Suprapubic skin (tissue), 3 donors: ENCODE results near the gene PPIE.

Experiments
- CTCF ChIP-seq, 2 donors: fragments of 200-600 bp in 1 of 2; fragments of 450-650 bp in 1 of 2; sonication (generic) in 1 of 2; IDR thresholded peaks; one replicate each; pipeline ENCODE4 v1.5.1; 2016 to 2019; ENCODE audit warnings: antibody characterized with exemption in 2 of 2, mild to moderate bottlenecking in 1 of 2, moderate library complexity in 1 of 2
- POLR2AphosphoS5 ChIP-seq, 3 donors: sonication (generic); formaldehyde crosslinking; IDR thresholded peaks; one replicate each; pipeline ENCODE4 v1.6.1; 2017; ENCODE audit warnings: antibody characterized with exemption in 3 of 3

GRCh38 chr1:39758556-39759435 is 20.1 kb downstream of the PPIE start:
- TF ChIP-seq CTCF (IDR thresholded peaks at IDR 0.05) = no peak
- no peak for TF ChIP-seq POLR2AphosphoS5 (IDR thresholded peaks at IDR 0.05)
